Bronchial epithelial cell (primary cell): ENCODE results near the gene DUSP5. TPM values are rescaled to one million over a fixed set of nuclear protein-coding genes. Genes with fewer than 3 reads are reported as not detected.
A peak's percentile ranks its signal among the peaks of the same experiment; 100 is the strongest.

Experiments
- DNase-seq: peaks from one replicate; pipeline ENCODE4 v3.0.0-alpha.2; 2010; ENCODE audit warnings: low read depth
- FAIRE-seq: peaks from 2 replicates; lab custom pipeline; 2011; peaks lifted over from hg19 to GRCh38; lab: Jason Lieb, UNC
- H3K27me3 ChIP-seq: 2 replicates; pipeline ENCODE4 v1.5.1; 2011; ENCODE audit warnings: low read length; ENCODE audit not compliant: control insufficient read depth, insufficient read depth
- H3K36me3 ChIP-seq: 2 replicates; pipeline ENCODE4 v1.5.1; 2011; ENCODE audit warnings: low read length; ENCODE audit not compliant: control insufficient read depth, insufficient read depth
- H3K4me3 ChIP-seq: 2 replicates; pipeline ENCODE4 v1.5.1; 2011; ENCODE audit warnings: mild to moderate bottlenecking, low read depth, low read length, control low read depth
- total RNA-seq: library from RNA; depleted of rRNA; stranded (reverse); fragments of >200 nt; gene quantifications from 2 replicates; pipeline ENCODE4 v1.2.1, GENCODE V29; 2014
- TF ChIP-seq, protein P1 (sequence below): IDR thresholded peaks from 2 replicates; pipeline ENCODE4 v1.5.1; 2011; ENCODE audit warnings: mild to moderate bottlenecking, moderate library complexity, low read length, control low read depth, inconsistent platforms; ENCODE audit not compliant: insufficient read depth, severe bottlenecking

DUSP5 gene
- total RNA-seq, 1 donor from 2014 or later: 115 TPM

DNA sequence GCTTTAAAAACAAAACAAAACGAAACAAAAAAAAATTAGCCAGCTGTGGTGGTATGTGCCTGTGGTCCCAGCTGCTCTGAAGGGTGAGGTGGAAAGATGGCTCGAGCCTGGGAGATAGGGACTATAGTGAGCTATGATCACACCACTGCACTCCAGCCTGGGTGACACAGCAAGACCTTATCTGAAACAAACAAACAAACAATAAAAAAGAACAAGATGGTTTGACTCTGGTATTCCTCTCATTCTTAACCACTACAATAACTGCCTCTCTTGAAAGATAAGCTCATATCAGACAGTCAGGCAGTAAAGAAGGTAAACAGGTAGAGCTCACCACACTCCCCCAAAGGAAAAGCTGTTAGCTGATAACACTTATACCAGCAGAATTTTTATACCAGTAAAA is 14.1 kb upstream of the DUSP5 start:
- DNase-seq: no peak
- TF ChIP-seq, protein P1, sequence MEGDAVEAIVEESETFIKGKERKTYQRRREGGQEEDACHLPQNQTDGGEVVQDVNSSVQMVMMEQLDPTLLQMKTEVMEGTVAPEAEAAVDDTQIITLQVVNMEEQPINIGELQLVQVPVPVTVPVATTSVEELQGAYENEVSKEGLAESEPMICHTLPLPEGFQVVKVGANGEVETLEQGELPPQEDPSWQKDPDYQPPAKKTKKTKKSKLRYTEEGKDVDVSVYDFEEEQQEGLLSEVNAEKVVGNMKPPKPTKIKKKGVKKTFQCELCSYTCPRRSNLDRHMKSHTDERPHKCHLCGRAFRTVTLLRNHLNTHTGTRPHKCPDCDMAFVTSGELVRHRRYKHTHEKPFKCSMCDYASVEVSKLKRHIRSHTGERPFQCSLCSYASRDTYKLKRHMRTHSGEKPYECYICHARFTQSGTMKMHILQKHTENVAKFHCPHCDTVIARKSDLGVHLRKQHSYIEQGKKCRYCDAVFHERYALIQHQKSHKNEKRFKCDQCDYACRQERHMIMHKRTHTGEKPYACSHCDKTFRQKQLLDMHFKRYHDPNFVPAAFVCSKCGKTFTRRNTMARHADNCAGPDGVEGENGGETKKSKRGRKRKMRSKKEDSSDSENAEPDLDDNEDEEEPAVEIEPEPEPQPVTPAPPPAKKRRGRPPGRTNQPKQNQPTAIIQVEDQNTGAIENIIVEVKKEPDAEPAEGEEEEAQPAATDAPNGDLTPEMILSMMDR: no peak
- Histone ChIP-seq H3K36me3 (no peaks in the 10 kb centered on the region), H3K27me3 (no peaks in the 10 kb centered on the region), H3K4me3 (no peak overlapping the region)
- no peak for FAIRE-seq

DNA sequence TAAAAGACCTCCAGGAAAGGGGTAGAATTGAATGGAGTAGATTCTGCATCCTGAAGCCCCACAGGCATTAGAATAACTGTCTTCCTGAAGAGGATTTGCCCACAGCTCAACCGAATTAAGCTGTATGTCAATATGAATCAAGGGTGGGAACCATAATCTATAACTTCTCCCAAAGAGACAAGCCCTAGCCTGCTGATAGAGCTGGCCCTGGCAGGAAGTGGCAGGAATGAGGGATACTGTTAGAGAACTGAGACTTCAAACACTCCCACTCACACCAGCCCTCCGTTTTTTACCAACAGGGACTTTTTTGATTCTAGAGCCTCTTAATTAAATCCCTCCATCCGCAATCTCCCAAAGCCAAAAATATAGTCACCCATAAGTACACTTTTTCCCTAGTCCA is 12.2 kb upstream of the DUSP5 start:
- TF ChIP-seq, protein P1: no peak
- FAIRE-seq: no peak
- Histone ChIP-seq H3K4me3 (no peak overlapping the region), H3K27me3 (no peaks in the 10 kb centered on the region), H3K36me3 (no peaks in the 10 kb centered on the region)
- DNase-seq: peak; percentile 75

DNA sequence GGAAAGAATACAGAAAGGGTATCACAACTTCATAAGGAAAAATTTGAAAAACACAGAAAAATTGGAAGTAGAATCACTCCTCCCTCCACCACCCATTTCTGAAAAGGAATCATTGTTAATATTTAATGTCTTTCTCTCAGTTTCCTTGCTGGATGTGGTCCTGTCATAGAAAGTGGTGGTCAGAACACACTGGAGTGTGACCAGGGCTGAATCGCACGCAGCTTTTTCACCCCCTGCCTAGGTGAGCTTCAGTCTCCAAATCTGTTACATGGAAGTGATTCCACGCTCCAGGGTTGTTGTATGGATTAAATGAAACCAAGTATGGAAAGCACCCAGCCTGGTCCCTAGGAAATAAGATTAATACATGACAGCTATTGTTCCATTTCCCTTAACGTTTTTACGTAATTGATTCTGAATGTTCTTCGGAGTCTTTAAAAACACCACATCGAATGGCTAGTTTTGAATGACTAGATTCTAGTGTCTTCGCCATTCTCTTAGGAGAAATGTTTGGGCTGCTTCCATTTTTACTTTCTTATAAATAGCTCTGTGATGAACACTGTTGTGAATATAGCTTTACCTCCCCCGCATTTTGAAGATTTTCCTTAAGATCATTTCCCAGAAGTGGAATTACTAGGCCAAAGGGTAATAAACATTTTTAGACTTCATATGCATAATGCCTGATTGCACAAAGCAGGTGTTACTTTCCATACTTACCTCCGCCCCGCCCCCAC is 10.9 kb upstream of the DUSP5 start:
- no peak for FAIRE-seq
- Histone ChIP-seq H3K27me3 (no peaks in the 10 kb centered on the region), H3K36me3 (no peaks in the 10 kb centered on the region), H3K4me3 (no peak overlapping the region)
- TF ChIP-seq, protein P1: no peak
- no peak for DNase-seq

DNA sequence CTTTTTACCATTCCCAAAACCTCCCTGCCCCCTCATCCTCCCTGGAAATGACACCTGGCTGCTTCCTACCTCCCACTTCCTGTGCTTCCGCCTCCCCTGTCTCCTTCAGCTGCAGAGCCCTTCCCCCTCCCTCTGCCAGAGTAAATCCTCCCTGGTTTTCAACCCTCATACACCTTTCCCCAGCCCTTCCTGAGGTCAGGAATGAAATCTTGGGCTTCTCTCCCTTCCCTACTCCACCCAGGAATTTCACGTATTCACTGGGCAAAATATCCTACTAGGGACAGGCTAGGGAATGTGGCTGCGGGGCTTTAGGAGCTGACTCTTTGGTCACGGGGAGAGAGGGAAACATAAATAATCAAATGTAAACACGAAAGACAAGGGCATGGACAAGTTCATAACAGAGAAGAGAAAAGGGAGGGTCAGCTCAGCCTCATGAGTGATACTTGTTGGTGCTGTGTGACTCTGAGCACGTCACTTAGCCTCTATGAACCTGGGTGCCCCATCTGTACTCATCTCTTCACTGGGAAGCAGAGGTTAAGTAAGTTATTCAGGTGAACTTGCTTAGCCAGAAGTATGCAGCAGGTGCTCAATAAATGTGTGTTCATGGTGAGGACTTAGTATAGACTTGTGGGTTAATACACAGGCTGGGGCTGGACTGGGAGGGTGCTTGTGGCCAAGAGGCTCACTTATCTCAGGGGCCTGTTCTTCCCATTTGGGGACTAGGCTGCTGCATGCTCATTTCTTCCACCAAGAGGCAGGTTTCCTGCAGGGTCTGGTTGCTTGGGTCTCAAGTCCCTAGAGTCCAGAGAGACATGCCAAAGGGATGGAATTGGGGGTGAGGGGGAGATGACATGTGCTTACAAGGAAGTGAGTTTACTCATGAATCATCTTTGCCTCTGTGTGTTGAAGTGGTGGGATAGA is 10.0 kb upstream of the DUSP5 start:
- H3K27me3 ChIP-seq: no peaks in the 10 kb centered on the region
- peak; percentile 67 for DNase-seq
- H3K36me3 ChIP-seq: no peaks in the 10 kb centered on the region
- TF ChIP-seq, protein P1: no peak
- peak; percentile 40 for FAIRE-seq
- no peak overlapping the region for H3K4me3 ChIP-seq

DNA sequence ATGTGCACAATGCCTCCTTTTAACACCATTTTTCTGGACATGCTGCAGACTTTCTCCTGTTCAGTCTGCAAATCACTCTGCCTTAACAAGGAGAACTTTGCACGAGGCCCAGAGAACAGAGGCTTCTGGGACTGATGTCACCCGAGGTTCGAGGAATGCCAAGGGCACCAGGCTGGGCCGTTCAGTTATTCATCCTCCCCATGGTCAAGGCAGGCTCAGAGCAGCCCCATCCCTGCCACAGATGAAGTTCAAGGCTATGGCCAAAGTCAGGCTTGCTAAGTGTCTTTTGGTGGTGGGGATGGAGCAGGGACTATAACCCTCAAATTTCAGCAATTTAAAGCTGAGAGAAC is 9.4 kb upstream of the DUSP5 start:
- Histone ChIP-seq H3K27me3 (no peaks in the 10 kb centered on the region), H3K36me3 (no peaks in the 10 kb centered on the region), H3K4me3 (no peak overlapping the region)
- FAIRE-seq (no peak), DNase-seq (no peak)
- TF ChIP-seq, protein P1: no peak
